HepG2 (cell line): ENCODE data around the gene MYADML2. TPM values are rescaled to one million over a fixed set of nuclear protein-coding genes. Genes with fewer than 3 reads are reported as not detected.

Source experiments
- ASH2L ChIP-seq: fragments of 300-600, 200-600 bp; sonication (generic); IDR thresholded peaks from 2 replicates; pipeline ENCODE4 v1.7.0; 2017; ENCODE audit warnings: low read depth, mild to moderate bottlenecking, moderate library complexity, mixed read lengths, low read length; ENCODE audit not compliant: insufficient read length
- ATM ChIP-seq: fragments of 450-650 bp; IDR thresholded peaks from 2 replicates; pipeline ENCODE4 v1.7.1; 2017; ENCODE audit warnings: mild to moderate bottlenecking, borderline replicate concordance
- BHLHE40 ChIP-seq: IDR thresholded peaks from 2 replicates; pipeline ENCODE4 v1.6.1; 2011; ENCODE audit warnings: low read length, improper control_type of control experiment
- CBFB ChIP-seq: sonication (generic); formaldehyde crosslinking; IDR thresholded peaks from 2 replicates; pipeline ENCODE4 v1.4.0; 2020; ENCODE audit warnings: missing genetic modification reagents
- DRAP1 ChIP-seq: IDR thresholded peaks from 2 replicates; pipeline ENCODE4 v1.6.1; 2016; ENCODE audit warnings: missing genetic modification reagents, missing compliant biosample characterization
- ELF4 ChIP-seq: sonication (generic); formaldehyde crosslinking; IDR thresholded peaks from 2 replicates; pipeline ENCODE4 v1.5.0; 2020; ENCODE audit warnings: missing genetic modification reagents, mild to moderate bottlenecking, moderate library complexity, borderline replicate concordance
- GFI1 ChIP-seq: sonication (generic); formaldehyde crosslinking; IDR thresholded peaks from 2 replicates; pipeline ENCODE4 v1.5.0; 2020; ENCODE audit warnings: missing genetic modification reagents, mild to moderate bottlenecking, borderline replicate concordance
- HMG20B ChIP-seq: conservative IDR thresholded peaks from 2 replicates; pipeline ENCODE4 v1.6.1; 2016; ENCODE audit warnings: missing genetic modification reagents, missing compliant biosample characterization
- MLXIP ChIP-seq: sonication (generic); formaldehyde crosslinking; IDR thresholded peaks from 2 replicates; pipeline ENCODE4 v1.9.0; 2021; ENCODE audit warnings: missing genetic modification reagents, borderline replicate concordance
- NCOR1 ChIP-seq: fragments of 200-600 bp; sonication (generic); IDR thresholded peaks from 2 replicates; pipeline ENCODE4 v1.7.0; 2017; ENCODE audit warnings: antibody characterized with exemption, low read length, borderline replicate concordance
- NR0B2 ChIP-seq: sonication (generic); formaldehyde crosslinking; IDR thresholded peaks from 2 replicates; pipeline ENCODE4 v1.4.0; 2020; ENCODE audit warnings: mild to moderate bottlenecking, missing genetic modification reagents
- PAWR ChIP-seq: sonication (generic); formaldehyde crosslinking; IDR thresholded peaks from 2 replicates; pipeline ENCODE4 v1.4.0; 2020; ENCODE audit warnings: missing genetic modification reagents, mild to moderate bottlenecking, borderline replicate concordance
- PHF20 ChIP-seq: sonication (generic); formaldehyde crosslinking; IDR thresholded peaks from 2 replicates; pipeline ENCODE4 v1.5.0; 2020; ENCODE audit warnings: mild to moderate bottlenecking, missing genetic modification reagents
- SMARCE1 ChIP-seq: fragments of 450-650 bp; IDR thresholded peaks from 2 replicates; pipeline ENCODE4 v1.6.1; 2017; ENCODE audit warnings: borderline replicate concordance
- TFE3 ChIP-seq: IDR thresholded peaks from 2 replicates; pipeline ENCODE4 v1.6.1; 2016
- ZBTB8A ChIP-seq: sonication (generic); formaldehyde crosslinking; IDR thresholded peaks from 2 replicates; pipeline ENCODE4 v1.4.0; 2020; ENCODE audit warnings: mild to moderate bottlenecking, low read depth, missing genetic modification reagents, borderline replicate concordance
- ZFY ChIP-seq: sonication (generic); formaldehyde crosslinking; IDR thresholded peaks from 2 replicates; pipeline ENCODE4 v1.4.0; 2020; ENCODE audit warnings: missing genetic modification reagents
- ZNF10 ChIP-seq: sonication (generic); formaldehyde crosslinking; IDR thresholded peaks from 2 replicates; pipeline ENCODE4 v1.4.0; 2020; ENCODE audit warnings: mild to moderate bottlenecking, low read depth, missing genetic modification reagents, borderline replicate concordance
- ZNF160 ChIP-seq: sonication (generic); formaldehyde crosslinking; IDR thresholded peaks from 2 replicates; pipeline ENCODE4 v1.8.0; 2022; ENCODE audit warnings: mild to moderate bottlenecking, inconsistent platforms, missing genetic modification reagents
- ZNF20 ChIP-seq: sonication (generic); formaldehyde crosslinking; IDR thresholded peaks from 2 replicates; pipeline ENCODE4 v1.4.0; 2020; ENCODE audit warnings: mild to moderate bottlenecking, moderate library complexity, missing genetic modification reagents
- ZNF296 ChIP-seq: sonication (generic); formaldehyde crosslinking; conservative IDR thresholded peaks from 2 replicates; pipeline ENCODE4 v1.5.0; 2020; ENCODE audit warnings: mild to moderate bottlenecking, missing genetic modification reagents
- ZNF570 ChIP-seq: sonication (generic); formaldehyde crosslinking; IDR thresholded peaks from 2 replicates; pipeline ENCODE4 v1.4.0; 2020; ENCODE audit warnings: mild to moderate bottlenecking, missing genetic modification reagents, borderline replicate concordance
- ZNF776 ChIP-seq: sonication (generic); formaldehyde crosslinking; IDR thresholded peaks from 2 replicates; pipeline ENCODE4 v1.4.0; 2020; ENCODE audit warnings: mild to moderate bottlenecking, missing genetic modification reagents
- polyA plus RNA-seq, 8 experiments: library from polyadenylated mRNA; depleted of rRNA in 3 of 8; stranded (reverse) in 7 of 8; unstranded in 1 of 8; fragments of >200 nt; fragmentation: Illumina TruSeq in 4 of 8; extraction: Trizol in 4 of 8; gene quantifications; 2 replicates each; pipeline versions ENCODE4 v1.2.1 to v1.2.3, GENCODE V29; 2011 to 2016; ENCODE audit warnings: low read depth in 4 of 8, missing spikeins in 1 of 8, mixed read lengths in 1 of 8; ENCODE audit not compliant: insufficient read depth in 1 of 8
- total RNA-seq, 5 experiments: library from RNA; depleted of rRNA; stranded (reverse); fragments of >200 nt; fragmentation: Illumina TruSeq; extraction: Trizol; gene quantifications; 2 replicates each; pipeline ENCODE4 v1.2.3, GENCODE V29; 2016; ENCODE audit warnings: low read depth in 1 of 5
- TF ChIP-seq, protein P1 (sequence below): sonication (generic); formaldehyde crosslinking; IDR thresholded peaks from 2 replicates; pipeline ENCODE4 v1.5.0; 2020; ENCODE audit warnings: missing genetic modification reagents

The MYADML2 gene
- total and polyA plus RNA-seq, 2 of the 13 experiments (the other 11 are each of a cell fraction or from before 2014, with no cell fraction given), result not detected

GRCh38 chr17:81926451-81927151, 20.4 kb downstream of the MYADML2 start (continued):
- no peak for TF ChIP-seq MLXIP
- peak; percentile 91 for TF ChIP-seq DRAP1
- TF ChIP-seq CBFB (CRISPR knock-in tag), result peak; percentile 45; the same call in 1 of the 2 replicates
- peak; percentile 40; the same call in 1 of the 2 replicates for TF ChIP-seq NCOR1
- no peak for TF ChIP-seq GFI1 (CRISPR knock-in tag)
- TF ChIP-seq ZBTB8A (CRISPR knock-in tag), result no peak
- no peak for TF ChIP-seq PHF20 (CRISPR knock-in tag)
- no peak for TF ChIP-seq ZNF160 (CRISPR knock-in tag)
- no peak; the same call in none of the 2 replicates for TF ChIP-seq TFE3 (CRISPR knock-in tag)
- TF ChIP-seq BHLHE40, result peak; percentile 85
- no peak for TF ChIP-seq SMARCE1
- no peak for TF ChIP-seq ZNF570 (CRISPR knock-in tag)
- TF ChIP-seq NR0B2, result peak; percentile 35; the same call in 1 of the 2 replicates
- TF ChIP-seq ELF4 (CRISPR knock-in tag), result 0 out of 2 replicates have a peak, but pooled peaks have one; percentile 60
- TF ChIP-seq ZFY (CRISPR knock-in tag), result peak; percentile 62; the same call in 1 of the 2 replicates
- TF ChIP-seq ASH2L, result peak; percentile 37
- TF ChIP-seq ZNF296, result no peak
- no peak for TF ChIP-seq ZNF20 (CRISPR knock-in tag)
- TF ChIP-seq HMG20B (CRISPR knock-in tag), result 0 out of 2 replicates have a peak, but pooled peaks have one; percentile 21
- no peak for TF ChIP-seq ZNF10
- no peak for TF ChIP-seq ATM
- TF ChIP-seq, protein P1, sequence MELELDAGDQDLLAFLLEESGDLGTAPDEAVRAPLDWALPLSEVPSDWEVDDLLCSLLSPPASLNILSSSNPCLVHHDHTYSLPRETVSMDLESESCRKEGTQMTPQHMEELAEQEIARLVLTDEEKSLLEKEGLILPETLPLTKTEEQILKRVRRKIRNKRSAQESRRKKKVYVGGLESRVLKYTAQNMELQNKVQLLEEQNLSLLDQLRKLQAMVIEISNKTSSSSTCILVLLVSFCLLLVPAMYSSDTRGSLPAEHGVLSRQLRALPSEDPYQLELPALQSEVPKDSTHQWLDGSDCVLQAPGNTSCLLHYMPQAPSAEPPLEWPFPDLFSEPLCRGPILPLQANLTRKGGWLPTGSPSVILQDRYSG (CRISPR knock-in tag), result no peak
- TF ChIP-seq PAWR (CRISPR knock-in tag), result no peak
- no peak; the same call in 1 of the 2 replicates for TF ChIP-seq ZNF776 (CRISPR knock-in tag)
